ENCODE data around the gene TMEM158.

Gene TMEM158

GRCh38 chr3:45211466-45212094, 14.5 kb downstream of the TMEM158 start:
- no peak for TF ChIP-seq CTCF (IDR thresholded peaks at IDR 0.05; ENCODE audit: insufficient read depth, low read length, poor library complexity, severe bottlenecking)
- TF ChIP-seq EZH2phosphoT487 (conservative IDR thresholded peaks at IDR 0.05; ENCODE audit: low read length), result no peak
- no peak overlapping the region for H3K27ac ChIP-seq (ENCODE audit: low read depth, low read length)
- H4K20me1 ChIP-seq (ENCODE audit: low read depth, low read length), result no peaks in the 10 kb centered on the region
- H3K79me2 ChIP-seq (ENCODE audit: insufficient read depth, low read length), result no peaks in the 10 kb centered on the region
- H3K9me3 ChIP-seq (ENCODE audit: insufficient read depth, low read length), result no peaks in the 10 kb centered on the region
- H3K9ac ChIP-seq (ENCODE audit: low read length), result no peak overlapping the region
- no peaks in the 10 kb centered on the region for H3K27me3 ChIP-seq (ENCODE audit: low read length)
- no peak overlapping the region for H3K4me3 ChIP-seq (ENCODE audit: insufficient read depth, low read length, poor library complexity, severe bottlenecking)
- H3F3A ChIP-seq (ENCODE audit: insufficient read depth), result no peaks in the 10 kb centered on the region
- H3K36me3 ChIP-seq (ENCODE audit: low read length), result no peaks in the 10 kb centered on the region
- H2AFZ ChIP-seq (ENCODE audit: low read depth, low read length, severe bottlenecking), result no peak overlapping the region
- no peaks in the 10 kb centered on the region for H3K9me2 ChIP-seq (replicated peaks; ENCODE audit: insufficient read depth, low read length)
- H3K4me2 ChIP-seq (ENCODE audit: low read depth, low read length, poor library complexity, severe bottlenecking), result no peak overlapping the region

- TF ChIP-seq EZH2phosphoT487 (conservative IDR thresholded peaks at IDR 0.05; ENCODE audit: low read length) (no peak), CTCF (IDR thresholded peaks at IDR 0.05; ENCODE audit: insufficient read depth, low read length, poor library complexity, severe bottlenecking) (peak; percentile 67)
- Histone ChIP-seq H3K9me2 (replicated peaks; ENCODE audit: insufficient read depth, low read length) (no peaks in the 10 kb centered on the region), H3F3A (ENCODE audit: insufficient read depth) (no peaks in the 10 kb centered on the region), H3K27ac (ENCODE audit: low read depth, low read length) (no peak overlapping the region), H3K9ac (ENCODE audit: low read length) (no peak overlapping the region), H3K4me2 (ENCODE audit: low read depth, low read length, poor library complexity, severe bottlenecking) (no peak overlapping the region), H2AFZ (ENCODE audit: low read depth, low read length, severe bottlenecking) (no peak overlapping the region), H3K27me3 (ENCODE audit: low read length) (no peaks in the 10 kb centered on the region), H4K20me1 (ENCODE audit: low read depth, low read length) (no peaks in the 10 kb centered on the region), H3K9me3 (ENCODE audit: insufficient read depth, low read length) (no peaks in the 10 kb centered on the region), H3K36me3 (ENCODE audit: low read length) (no peaks in the 10 kb centered on the region), H3K4me3 (ENCODE audit: insufficient read depth, low read length, poor library complexity, severe bottlenecking) (no peak overlapping the region), H3K79me2 (ENCODE audit: insufficient read depth, low read length) (no peaks in the 10 kb centered on the region)
Observed at GRCh38 chr3:45210308-45211041, 15.6 kb downstream of the TMEM158 start.

- Histone ChIP-seq H3K36me3 (ENCODE audit: low read length) (no peaks in the 10 kb centered on the region), H3K9ac (ENCODE audit: low read length) (no peak overlapping the region), H3K27ac (ENCODE audit: low read depth, low read length) (no peak overlapping the region), H3K9me2 (replicated peaks; ENCODE audit: insufficient read depth, low read length) (no peaks in the 10 kb centered on the region), H3K4me2 (ENCODE audit: low read depth, low read length, poor library complexity, severe bottlenecking) (no peak overlapping the region), H3K27me3 (ENCODE audit: low read length) (no peaks in the 10 kb centered on the region), H4K20me1 (ENCODE audit: low read depth, low read length) (no peaks in the 10 kb centered on the region), H2AFZ (ENCODE audit: low read depth, low read length, severe bottlenecking) (no peak overlapping the region), H3K79me2 (ENCODE audit: insufficient read depth, low read length) (no peaks in the 10 kb centered on the region), H3K4me3 (ENCODE audit: insufficient read depth, low read length, poor library complexity, severe bottlenecking) (no peak overlapping the region), H3F3A (ENCODE audit: insufficient read depth) (no peaks in the 10 kb centered on the region), H3K9me3 (ENCODE audit: insufficient read depth, low read length) (no peaks in the 10 kb centered on the region)
- TF ChIP-seq EZH2phosphoT487 (conservative IDR thresholded peaks at IDR 0.05; ENCODE audit: low read length), result no peak
- TF ChIP-seq CTCF (IDR thresholded peaks at IDR 0.05; ENCODE audit: insufficient read depth, low read length, poor library complexity, severe bottlenecking), result no peak
Observed at GRCh38 chr3:45209526-45209925, 16.6 kb downstream of the TMEM158 start.

Data from SU-DHL-6 (cell line).